Nephron progenitor cell (in vitro differentiated cells): ENCODE results near the gene PTPRD.

Experiments
- DNase-seq: peaks from one replicate; pipeline ENCODE4 v3.0.0; 2021
- H3K27ac Mint-ChIP-seq: 2 replicates; pipeline ENCODE4 v1.8.0; 2021; ENCODE audit warnings: mild to moderate bottlenecking, moderate library complexity, mixed read lengths
- H3K27me3 Mint-ChIP-seq: 2 replicates; pipeline ENCODE4 v1.8.0; 2021; ENCODE audit warnings: mild to moderate bottlenecking, low read depth, mixed read lengths; ENCODE audit not compliant: poor library complexity
- H3K36me3 Mint-ChIP-seq: 2 replicates; pipeline ENCODE4 v1.8.0; 2021; ENCODE audit warnings: low read depth, mixed read lengths
- H3K4me1 Mint-ChIP-seq: 2 replicates; pipeline ENCODE4 v1.8.0; 2021; ENCODE audit warnings: mixed read lengths
- H3K4me3 Mint-ChIP-seq: 2 replicates; pipeline ENCODE4 v1.8.0; 2021; ENCODE audit warnings: mild to moderate bottlenecking, moderate library complexity, mixed read lengths
- H3K9me3 Mint-ChIP-seq: 2 replicates; pipeline ENCODE4 v1.8.0; 2021; ENCODE audit warnings: mild to moderate bottlenecking, moderate library complexity, mixed read lengths
- TF ChIP-seq, protein P1 (sequence below): fragments of 200-600 bp; sonication (generic); IDR thresholded peaks from 2 replicates; pipeline ENCODE4 v1.5.0; 2021; ENCODE audit warnings: antibody characterized with exemption

Gene PTPRD

DNA sequence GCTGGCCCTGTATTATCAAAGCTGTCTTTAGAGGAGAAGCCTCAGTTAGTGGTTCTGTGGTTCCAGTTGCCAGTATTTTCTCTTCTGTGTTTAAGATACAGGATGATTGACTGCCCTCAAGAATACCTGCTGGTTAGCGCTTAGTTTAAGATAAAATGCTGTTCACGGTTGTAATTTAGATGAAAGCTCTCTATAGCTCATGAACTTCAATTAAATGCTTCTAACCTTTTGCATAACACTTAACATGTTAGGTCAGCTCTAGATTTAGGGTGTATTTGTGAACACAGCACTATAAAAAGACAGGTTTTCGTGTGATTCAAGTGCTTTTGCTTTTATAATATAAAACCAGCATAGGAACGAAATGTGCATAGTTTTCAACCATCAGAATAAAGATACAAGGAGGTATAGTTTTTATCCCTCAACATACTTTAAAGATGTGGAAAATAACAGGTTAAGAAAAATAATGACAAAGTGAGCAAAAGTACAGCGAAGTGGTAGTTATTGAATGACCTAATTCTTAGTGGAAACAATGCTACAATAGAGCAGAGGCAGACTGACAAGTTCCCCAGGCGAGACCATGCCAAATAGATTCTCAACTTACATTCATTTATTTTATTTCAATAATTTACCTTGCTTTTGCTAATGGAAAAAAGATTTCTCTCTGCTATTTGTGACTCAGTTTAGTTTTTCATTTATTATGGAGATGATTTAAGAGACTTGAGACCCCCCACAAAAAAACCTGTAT, 2210.7 kb downstream of the PTPRD start:
- TF ChIP-seq, protein P1, sequence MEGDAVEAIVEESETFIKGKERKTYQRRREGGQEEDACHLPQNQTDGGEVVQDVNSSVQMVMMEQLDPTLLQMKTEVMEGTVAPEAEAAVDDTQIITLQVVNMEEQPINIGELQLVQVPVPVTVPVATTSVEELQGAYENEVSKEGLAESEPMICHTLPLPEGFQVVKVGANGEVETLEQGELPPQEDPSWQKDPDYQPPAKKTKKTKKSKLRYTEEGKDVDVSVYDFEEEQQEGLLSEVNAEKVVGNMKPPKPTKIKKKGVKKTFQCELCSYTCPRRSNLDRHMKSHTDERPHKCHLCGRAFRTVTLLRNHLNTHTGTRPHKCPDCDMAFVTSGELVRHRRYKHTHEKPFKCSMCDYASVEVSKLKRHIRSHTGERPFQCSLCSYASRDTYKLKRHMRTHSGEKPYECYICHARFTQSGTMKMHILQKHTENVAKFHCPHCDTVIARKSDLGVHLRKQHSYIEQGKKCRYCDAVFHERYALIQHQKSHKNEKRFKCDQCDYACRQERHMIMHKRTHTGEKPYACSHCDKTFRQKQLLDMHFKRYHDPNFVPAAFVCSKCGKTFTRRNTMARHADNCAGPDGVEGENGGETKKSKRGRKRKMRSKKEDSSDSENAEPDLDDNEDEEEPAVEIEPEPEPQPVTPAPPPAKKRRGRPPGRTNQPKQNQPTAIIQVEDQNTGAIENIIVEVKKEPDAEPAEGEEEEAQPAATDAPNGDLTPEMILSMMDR = no peak
- no peak for DNase-seq
- H3K4me1 Mint-ChIP-seq = peaks cover 28% of the 10 kb centered on the region
- peaks cover 30% of the 10 kb centered on the region for H3K36me3 Mint-ChIP-seq
- no peak overlapping the region for H3K4me3 Mint-ChIP-seq
- peak overlapping the region; percentile 33 for H3K27ac Mint-ChIP-seq
- no peaks in the 10 kb centered on the region for H3K27me3 Mint-ChIP-seq
- H3K9me3 Mint-ChIP-seq = no peaks in the 10 kb centered on the region

DNA sequence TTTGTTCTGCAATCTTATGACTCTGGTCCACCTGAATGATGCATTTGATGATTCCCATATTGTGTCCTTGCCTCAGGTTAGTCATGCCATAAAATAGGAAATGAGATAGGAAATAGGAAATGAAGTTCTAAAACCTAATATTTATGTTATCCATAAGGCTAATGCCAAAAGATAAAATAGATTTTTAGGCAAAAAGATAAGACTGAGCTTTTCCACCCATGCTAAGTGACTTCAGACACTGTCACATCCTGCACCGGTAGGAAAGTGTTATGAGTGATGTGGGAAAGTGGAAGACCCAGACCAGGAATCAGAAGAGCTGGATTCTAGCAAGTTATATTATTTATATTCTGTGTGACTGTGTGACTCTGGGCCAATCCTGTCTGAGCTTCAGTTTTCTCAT, 2212.4 kb downstream of the PTPRD start:
- Mint-ChIP-seq H3K4me1 (peaks cover 32% of the 10 kb centered on the region), H3K4me3 (no peak overlapping the region), H3K27ac (no peak overlapping the region), H3K27me3 (no peaks in the 10 kb centered on the region), H3K36me3 (peaks cover 30% of the 10 kb centered on the region), H3K9me3 (no peaks in the 10 kb centered on the region)
- TF ChIP-seq, protein P1 = no peak
- no peak for DNase-seq

DNA sequence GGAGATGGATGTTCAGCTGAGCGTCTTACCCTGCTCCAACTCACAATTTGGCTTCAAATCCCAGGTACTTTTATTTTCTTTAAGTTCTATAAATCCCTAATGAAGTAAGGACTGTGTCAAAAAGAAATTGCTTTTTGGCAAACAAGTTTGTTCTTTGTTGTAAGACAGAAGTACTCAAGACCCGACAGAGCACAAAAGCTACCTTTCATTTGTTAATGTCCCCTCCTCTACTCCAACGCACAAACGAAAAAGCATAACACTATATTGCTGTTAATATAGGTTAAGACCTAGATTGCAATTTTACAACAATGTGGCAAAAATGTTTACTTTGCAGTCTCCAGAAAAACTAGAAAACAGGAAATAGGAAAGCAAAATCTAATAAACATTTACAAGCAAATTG, 2217.8 kb downstream of the PTPRD start:
- H3K4me1 Mint-ChIP-seq = peaks cover 41% of the 10 kb centered on the region
- TF ChIP-seq, protein P1 = no peak
- peaks cover 6% of the 10 kb centered on the region for H3K27me3 Mint-ChIP-seq
- no peak for DNase-seq
- H3K36me3 Mint-ChIP-seq = peaks cover 26% of the 10 kb centered on the region
- no peak overlapping the region for H3K4me3 Mint-ChIP-seq
- H3K9me3 Mint-ChIP-seq = no peaks in the 10 kb centered on the region
- H3K27ac Mint-ChIP-seq = no peak overlapping the region

DNA sequence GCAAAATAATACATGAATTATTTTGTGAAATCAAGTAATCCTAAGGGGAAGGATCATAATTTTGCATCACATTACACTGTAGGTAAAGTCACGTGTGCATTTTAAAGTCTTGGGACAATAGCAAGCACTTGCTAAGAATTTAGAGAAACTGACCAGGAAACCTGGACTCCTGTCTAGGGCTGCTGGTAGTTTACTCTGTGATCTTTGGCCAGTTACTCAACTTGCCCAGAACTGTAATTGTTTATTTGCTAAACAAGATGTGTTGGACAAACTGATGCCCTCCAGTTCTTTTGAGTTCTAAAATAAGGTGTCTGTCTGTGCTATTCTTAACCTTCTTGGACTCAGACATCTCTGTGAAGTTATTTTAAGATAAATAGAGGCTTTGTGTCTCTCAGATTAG, 2218.5 kb downstream of the PTPRD start:
- Mint-ChIP-seq H3K4me1 (peaks cover 45% of the 10 kb centered on the region), H3K36me3 (peaks cover 26% of the 10 kb centered on the region), H3K4me3 (no peak overlapping the region), H3K27me3 (peaks cover 6% of the 10 kb centered on the region), H3K27ac (peak overlapping the region; percentile 62), H3K9me3 (no peaks in the 10 kb centered on the region)
- no peak for DNase-seq
- TF ChIP-seq, protein P1 = no peak

DNA sequence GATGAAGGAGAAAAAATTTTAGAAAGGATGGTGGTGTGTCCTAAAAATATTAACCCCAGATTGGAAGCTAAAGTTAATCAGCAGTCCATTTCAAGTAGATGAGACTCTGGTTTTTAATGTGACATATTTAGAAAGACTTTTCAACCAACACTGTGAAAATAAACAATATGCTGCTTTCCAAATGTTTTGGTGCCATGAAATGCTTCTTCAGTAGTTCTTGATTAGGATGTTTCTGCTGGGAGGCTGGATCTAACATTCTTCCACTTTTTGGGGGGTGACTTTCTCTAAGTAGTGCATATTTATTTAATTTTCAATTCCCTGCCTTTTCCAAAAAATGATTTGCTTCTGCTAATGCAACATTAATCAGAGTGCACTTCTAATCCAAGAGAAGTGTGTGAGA, 2219.9 kb downstream of the PTPRD start:
- TF ChIP-seq, protein P1 = no peak
- Mint-ChIP-seq H3K36me3 (peaks cover 41% of the 10 kb centered on the region), H3K4me3 (no peak overlapping the region), H3K27ac (no peak overlapping the region), H3K27me3 (peaks cover 6% of the 10 kb centered on the region), H3K4me1 (peaks cover 48% of the 10 kb centered on the region), H3K9me3 (no peaks in the 10 kb centered on the region)
- no peak for DNase-seq

DNA sequence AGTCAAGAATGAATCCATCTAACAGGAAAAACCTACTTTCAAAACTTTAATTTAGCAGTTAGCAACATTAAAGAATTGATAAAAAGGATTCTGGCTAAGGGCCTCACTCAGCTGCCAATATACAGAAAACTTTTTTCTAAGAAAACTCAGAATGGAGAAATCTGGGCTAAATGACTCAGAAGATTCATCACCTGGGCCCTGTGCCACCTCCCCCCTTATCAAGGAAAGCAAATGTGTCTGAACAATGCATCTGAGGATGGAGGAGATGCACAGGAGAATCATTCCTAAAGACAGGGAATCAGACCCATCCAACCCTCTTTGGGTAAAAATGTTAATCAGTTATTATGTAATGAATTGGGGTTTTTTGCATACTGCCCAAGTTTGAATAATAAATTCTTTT, 2221.2 kb downstream of the PTPRD start:
- DNase-seq = no peak
- H3K4me1 Mint-ChIP-seq = peaks cover 49% of the 10 kb centered on the region
- TF ChIP-seq, protein P1 = no peak
- H3K9me3 Mint-ChIP-seq = no peaks in the 10 kb centered on the region
- H3K36me3 Mint-ChIP-seq = peaks cover 54% of the 10 kb centered on the region
- no peak overlapping the region for H3K4me3 Mint-ChIP-seq
- H3K27ac Mint-ChIP-seq = no peak overlapping the region
- H3K27me3 Mint-ChIP-seq = peaks cover 6% of the 10 kb centered on the region
